ENCODE data around the gene DDB1.

The DDB1 gene

DNA sequence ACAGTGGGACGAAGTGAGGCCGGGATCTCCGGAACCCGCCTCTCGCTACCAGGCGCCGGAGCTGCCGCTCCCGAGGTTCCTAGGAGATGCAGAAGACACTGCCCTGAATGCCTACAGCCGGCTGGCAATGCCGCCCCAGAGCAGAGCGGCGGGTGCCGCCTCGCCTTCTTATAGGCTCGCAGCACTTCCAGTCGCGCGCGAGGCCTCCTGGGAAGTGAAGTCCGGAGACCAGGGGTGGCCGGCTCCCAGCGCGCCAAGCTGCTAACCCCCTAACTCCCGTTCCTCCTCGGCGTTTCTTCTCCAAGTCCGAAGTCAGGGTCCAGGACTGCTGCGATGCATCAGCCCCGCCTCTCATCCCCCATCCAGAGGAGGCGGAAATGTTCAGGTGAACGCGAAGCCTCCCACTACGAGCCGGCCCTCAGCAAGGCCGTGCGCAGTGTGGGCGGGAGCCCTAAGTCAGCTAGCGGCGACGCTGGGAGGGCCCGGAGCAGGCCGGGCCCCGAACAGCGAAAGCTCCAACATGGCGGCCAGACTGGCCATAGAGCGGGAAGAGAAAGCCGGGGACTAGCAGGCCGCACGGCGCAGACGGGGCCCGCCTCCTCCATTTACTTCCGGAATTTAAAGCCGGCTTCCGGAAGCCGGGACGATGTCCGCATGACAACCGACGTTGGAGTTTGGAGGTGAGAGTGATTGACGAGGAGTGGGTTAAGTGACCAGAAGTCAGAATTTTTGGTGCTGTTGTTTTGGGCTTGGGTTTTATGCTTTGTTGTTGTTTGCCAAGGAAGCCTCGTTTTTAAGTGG is 29.0 kb upstream of the DDB1 start, which contains the start of the genes CYB561A3 and TMEM138:
Gene CYB561A3, minus strand, starts transcription at position 142 of the 801 bp plus-strand sequence. CDS start 5,169 bp downstream, outside the sequence.
Gene TMEM138, plus strand, starts transcription at position 634 of the 801 bp plus-strand sequence. CDS start 2,017 bp downstream, outside the sequence.
- TF ChIP-seq, protein P1, sequence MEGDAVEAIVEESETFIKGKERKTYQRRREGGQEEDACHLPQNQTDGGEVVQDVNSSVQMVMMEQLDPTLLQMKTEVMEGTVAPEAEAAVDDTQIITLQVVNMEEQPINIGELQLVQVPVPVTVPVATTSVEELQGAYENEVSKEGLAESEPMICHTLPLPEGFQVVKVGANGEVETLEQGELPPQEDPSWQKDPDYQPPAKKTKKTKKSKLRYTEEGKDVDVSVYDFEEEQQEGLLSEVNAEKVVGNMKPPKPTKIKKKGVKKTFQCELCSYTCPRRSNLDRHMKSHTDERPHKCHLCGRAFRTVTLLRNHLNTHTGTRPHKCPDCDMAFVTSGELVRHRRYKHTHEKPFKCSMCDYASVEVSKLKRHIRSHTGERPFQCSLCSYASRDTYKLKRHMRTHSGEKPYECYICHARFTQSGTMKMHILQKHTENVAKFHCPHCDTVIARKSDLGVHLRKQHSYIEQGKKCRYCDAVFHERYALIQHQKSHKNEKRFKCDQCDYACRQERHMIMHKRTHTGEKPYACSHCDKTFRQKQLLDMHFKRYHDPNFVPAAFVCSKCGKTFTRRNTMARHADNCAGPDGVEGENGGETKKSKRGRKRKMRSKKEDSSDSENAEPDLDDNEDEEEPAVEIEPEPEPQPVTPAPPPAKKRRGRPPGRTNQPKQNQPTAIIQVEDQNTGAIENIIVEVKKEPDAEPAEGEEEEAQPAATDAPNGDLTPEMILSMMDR (IDR thresholded peaks at IDR 0.05; ENCODE audit: borderline replicate concordance, control extremely low read depth, extremely low read depth, insufficient read depth, missing control alignments), result no peak
- in situ Hi-C loops (cut with MboI; ENCODE audit: low sequenced_read_pairs, unreplicated experiment), result no loop called here
- peak; percentile 94 for DNase-seq (ENCODE audit: low spot score)

DNA sequence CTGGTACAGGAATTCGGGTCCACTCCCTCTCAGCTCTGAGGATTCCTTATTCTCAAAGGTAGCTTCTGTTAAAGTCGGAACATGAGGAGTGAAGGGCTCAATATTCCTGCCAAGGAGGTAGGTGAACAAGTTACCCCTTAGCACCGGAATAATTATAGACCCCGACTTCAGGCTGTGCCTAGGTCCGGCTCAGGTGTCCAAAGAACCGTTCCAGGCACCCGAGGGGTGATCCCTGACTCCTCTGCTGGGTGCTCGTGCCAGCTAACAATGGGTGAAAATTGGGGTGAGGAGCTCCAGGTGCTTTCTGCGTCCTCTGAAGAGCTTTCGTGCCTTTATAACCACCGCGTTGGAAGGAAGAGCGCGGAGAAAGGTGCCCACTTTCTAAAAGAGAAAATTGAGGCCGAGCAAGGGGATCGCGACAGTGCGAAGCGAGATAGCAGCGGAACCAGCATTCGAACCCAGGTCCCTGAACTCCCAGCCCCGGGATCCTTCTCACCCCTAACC is 28.4 kb upstream of the DDB1 start:
- no peak for DNase-seq (ENCODE audit: low spot score)
- in situ Hi-C loops (cut with MboI; ENCODE audit: low sequenced_read_pairs, unreplicated experiment), result no loop called here
- TF ChIP-seq, protein P1 (IDR thresholded peaks at IDR 0.05; ENCODE audit: borderline replicate concordance, control extremely low read depth, extremely low read depth, insufficient read depth, missing control alignments), result no peak

DNA sequence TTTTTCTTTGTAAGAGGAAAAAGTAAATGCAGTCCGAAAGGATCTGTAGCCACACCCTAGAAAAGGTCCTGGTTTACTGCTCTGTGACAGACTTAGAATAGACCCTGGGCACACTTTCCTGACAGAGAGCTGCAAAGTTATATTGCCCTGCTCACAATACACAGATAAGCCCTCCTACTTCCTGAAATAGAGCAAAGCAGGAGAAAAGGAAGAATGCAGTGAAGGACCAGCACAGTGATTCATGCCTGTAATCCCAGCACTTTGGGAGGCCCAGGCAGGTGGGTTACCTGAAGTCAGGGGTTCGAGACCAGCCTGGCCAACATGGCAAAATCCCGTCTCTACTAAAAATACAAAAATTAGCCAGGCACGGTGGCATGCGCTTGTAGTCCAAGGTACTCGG is 26.6 kb upstream of the DDB1 start:
- TF ChIP-seq, protein P1 (IDR thresholded peaks at IDR 0.05; ENCODE audit: borderline replicate concordance, control extremely low read depth, extremely low read depth, insufficient read depth, missing control alignments), result no peak
- DNase-seq (ENCODE audit: low spot score), result no peak
- in situ Hi-C loops (cut with MboI; ENCODE audit: low sequenced_read_pairs, unreplicated experiment), result no loop called here

DNA sequence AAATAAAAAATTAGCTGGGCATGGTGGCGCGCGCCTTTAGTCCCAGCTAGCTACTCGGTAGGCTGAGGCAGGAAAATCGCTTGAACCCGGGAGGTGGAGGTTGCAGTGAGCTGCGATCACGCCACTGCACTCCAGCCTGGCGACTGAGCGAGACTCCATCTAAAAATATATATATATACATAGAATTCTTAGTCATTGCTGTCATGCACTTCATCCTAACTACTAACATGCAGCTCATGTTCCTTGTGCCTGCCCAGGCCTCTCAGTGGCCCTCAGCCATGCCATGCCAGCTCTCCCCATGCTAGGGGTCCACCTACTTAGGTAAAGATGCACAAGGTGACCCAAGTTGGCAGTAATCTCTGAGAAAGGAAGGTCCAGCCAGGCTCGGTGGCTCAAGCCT is 25.7 kb upstream of the DDB1 start:
- DNase-seq (ENCODE audit: low spot score), result no peak
- in situ Hi-C loops (cut with MboI; ENCODE audit: low sequenced_read_pairs, unreplicated experiment), result no loop called here
- TF ChIP-seq, protein P1 (IDR thresholded peaks at IDR 0.05; ENCODE audit: borderline replicate concordance, control extremely low read depth, extremely low read depth, insufficient read depth, missing control alignments), result no peak

DNA sequence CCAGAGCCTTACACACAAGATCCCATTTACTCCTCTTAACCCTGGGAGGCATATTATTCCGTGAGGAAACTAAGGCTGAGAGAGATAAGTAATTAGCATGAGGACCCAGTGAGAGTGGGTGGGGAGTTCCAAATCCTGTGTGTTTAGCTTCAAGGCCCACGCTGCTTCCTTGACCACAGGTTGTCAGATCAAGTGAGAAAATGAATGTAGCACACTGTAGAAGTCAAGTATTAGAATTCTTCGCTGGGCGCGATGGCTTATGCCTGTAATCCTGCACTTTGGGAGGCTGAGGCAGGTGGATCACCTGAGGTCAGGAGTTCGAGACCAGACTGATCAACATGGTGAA is 25.0 kb upstream of the DDB1 start:
- TF ChIP-seq, protein P1 (IDR thresholded peaks at IDR 0.05; ENCODE audit: borderline replicate concordance, control extremely low read depth, extremely low read depth, insufficient read depth, missing control alignments), result no peak
- no peak for DNase-seq (ENCODE audit: low spot score)
- in situ Hi-C loops (cut with MboI; ENCODE audit: low sequenced_read_pairs, unreplicated experiment), result no loop called here

DNA sequence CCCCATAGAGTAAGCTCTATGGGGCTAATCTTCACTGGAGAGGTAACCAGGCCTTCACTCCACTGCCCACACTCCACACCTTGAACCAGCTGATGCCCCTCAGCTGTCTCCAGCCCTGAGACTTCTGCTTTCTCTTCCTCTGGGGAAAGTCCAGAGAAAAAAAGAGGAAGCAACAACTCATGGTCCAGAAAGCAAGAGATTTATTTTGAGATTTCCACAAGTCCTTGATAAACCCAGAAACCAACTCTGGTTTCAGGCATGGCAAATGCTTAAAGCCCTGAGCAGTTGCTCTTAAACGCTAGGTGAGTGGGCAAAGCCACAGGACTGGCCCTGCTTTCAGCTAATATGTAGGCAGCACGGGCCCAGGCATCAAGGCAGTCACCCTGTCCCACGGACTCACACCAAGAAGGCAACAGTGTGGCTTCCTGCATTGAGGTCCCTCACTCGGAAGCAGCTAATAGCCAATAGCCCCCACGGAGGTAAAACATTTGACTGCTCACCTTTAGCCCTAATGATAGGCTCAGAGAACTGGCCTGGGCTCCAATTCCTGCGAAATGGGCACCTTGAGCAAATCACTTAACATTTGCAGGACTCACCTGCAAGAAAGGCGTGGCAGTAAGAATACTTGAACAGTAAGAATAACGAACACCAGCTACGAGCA is 24.5 kb upstream of the DDB1 start:
- DNase-seq (ENCODE audit: low spot score), result peak; percentile 66
- TF ChIP-seq, protein P1 (IDR thresholded peaks at IDR 0.05; ENCODE audit: borderline replicate concordance, control extremely low read depth, extremely low read depth, insufficient read depth, missing control alignments), result no peak
- in situ Hi-C loops (cut with MboI; ENCODE audit: low sequenced_read_pairs, unreplicated experiment), result no loop called here
